IMR-90 (cell line): Measurements from ENCODE around the gene CD79B. TPM values are rescaled to one million over a fixed set of nuclear protein-coding genes. Genes with fewer than 3 reads are reported as not detected.

ENCODE experiments used
- ATAC-seq: fragments of 200-7000 bp; cut with Tn5 transposase; 2 replicates; pipeline ENCODE4 v1.9.1; 2020; ENCODE audit warnings: low read depth, mild to moderate bottlenecking, moderate library complexity
- BruUV-seq: library from RNA; stranded (reverse); fragments of 400-500 nt; replicated peaks from 2 replicates; lab custom pipeline; 2021; lab: Mats Ljungman, UMichigan
- CTCF ChIA-PET: fragments of 300-600 bp; formaldehyde crosslinking; extraction: SDS; loops from one replicate; lab custom pipeline; 2021; ENCODE audit warnings: antibody characterized with exemption; lab: Yijun Ruan, JAX
- POLR2A ChIA-PET: fragments of 300-600 bp; sonication (Branson Sonifier 250); formaldehyde crosslinking; loops from one replicate; lab custom pipeline; 2022; ENCODE audit warnings: antibody characterized with exemption; ENCODE audit not compliant: unreplicated experiment; lab: Charles Lee
- DNase-seq: peaks from one replicate; pipeline ENCODE4 v3.0.0; 2013
- H2AFZ ChIP-seq: replicated peaks from 2 replicates; pipeline ENCODE3; 2013; ENCODE audit warnings: low read length, mild to moderate bottlenecking; ENCODE audit not compliant: poor library complexity
- H2AK5ac ChIP-seq: 2 replicates; pipeline ENCODE4 v1.6.1; 2013; ENCODE audit warnings: low read depth, low read length, inconsistent platforms
- H2AK9ac ChIP-seq: replicated peaks from 2 replicates; pipeline ENCODE3; 2013; ENCODE audit warnings: mild to moderate bottlenecking, low read depth, low read length, moderate library complexity; ENCODE audit not compliant: poor library complexity
- H2BK120ac ChIP-seq: 2 replicates; pipeline ENCODE4 v1.6.1; 2013; ENCODE audit warnings: low read depth, low read length, inconsistent platforms
- H2BK15ac ChIP-seq: 3 replicates; pipeline ENCODE4 v1.6.1; 2013; ENCODE audit warnings: low read depth, low read length, inconsistent platforms
- H2BK20ac ChIP-seq: 2 replicates; pipeline ENCODE4 v1.6.1; 2013; ENCODE audit warnings: low read depth, mild to moderate bottlenecking, inconsistent platforms, low read length, moderate library complexity
- H2BK5ac ChIP-seq: 2 replicates; pipeline ENCODE4 v1.6.1; 2013; ENCODE audit warnings: mild to moderate bottlenecking, low read depth, low read length, inconsistent platforms; ENCODE audit not compliant: poor library complexity, severe bottlenecking
- H3K14ac ChIP-seq: replicated peaks from 2 replicates; pipeline ENCODE4 v1.6.1; 2013; ENCODE audit warnings: low read depth, low read length, inconsistent platforms
- H3K18ac ChIP-seq: 2 replicates; pipeline ENCODE4 v1.6.1; 2013; ENCODE audit warnings: low read depth, low read length, control low read depth
- H3K23ac ChIP-seq: 2 replicates; pipeline ENCODE4 v1.6.1; 2013; ENCODE audit warnings: low read depth, low read length, inconsistent platforms
- H3K27ac ChIP-seq: 2 replicates; pipeline ENCODE4 v1.5.1; 2013; ENCODE audit warnings: mild to moderate bottlenecking, control low read depth, low read length; ENCODE audit not compliant: insufficient read depth
- H3K27me3 ChIP-seq: 2 replicates; pipeline ENCODE4 v1.6.1; 2013; ENCODE audit warnings: low read length; ENCODE audit not compliant: control insufficient read depth, insufficient read depth
- H3K36me3 ChIP-seq: 2 replicates; pipeline ENCODE4 v1.6.1; 2013; ENCODE audit warnings: low read length, mixed read lengths; ENCODE audit not compliant: control insufficient read depth, insufficient read depth
- H3K4ac ChIP-seq: 2 replicates; pipeline ENCODE4 v1.6.1; 2013; ENCODE audit warnings: low read depth, low read length, inconsistent platforms
- H3K4me1 ChIP-seq: 2 replicates; pipeline ENCODE4 v1.6.1; 2013; ENCODE audit warnings: low read length, mixed read lengths; ENCODE audit not compliant: control insufficient read depth, insufficient read depth
- H3K4me2 ChIP-seq: 2 replicates; pipeline ENCODE4 v1.6.1; 2013; ENCODE audit warnings: low read depth, mild to moderate bottlenecking, control low read depth, low read length, moderate library complexity
- H3K4me3 ChIP-seq: 2 replicates; pipeline ENCODE4 v1.5.1; 2013; ENCODE audit warnings: low read depth, mild to moderate bottlenecking, control low read depth, low read length, moderate library complexity; ENCODE audit not compliant: insufficient read depth
- H3K56ac ChIP-seq: 2 replicates; pipeline ENCODE4 v1.6.1; 2013; ENCODE audit warnings: low read length, inconsistent platforms; ENCODE audit not compliant: insufficient read depth; ENCODE audit errors: extremely low read depth
- H3K79me1 ChIP-seq, 2 experiments: 2 replicates each; pipeline ENCODE4 v1.6.1; 2013; ENCODE audit warnings: low read length in 2 of 2, inconsistent platforms in 1 of 2, low read depth in 1 of 2
- H3K9ac ChIP-seq: 2 replicates; pipeline ENCODE4 v1.6.1; 2013; ENCODE audit warnings: low read depth, low read length, control low read depth
- H3K9me1 ChIP-seq: 2 replicates; pipeline ENCODE4 v1.6.1; 2013; ENCODE audit warnings: low read length, inconsistent platforms; ENCODE audit not compliant: insufficient read depth
- H3K9me3 ChIP-seq: 2 replicates; pipeline ENCODE4 v1.6.1; 2013; ENCODE audit warnings: low read length; ENCODE audit not compliant: control insufficient read depth, insufficient read depth
- H4K20me1 ChIP-seq: 2 replicates; pipeline ENCODE4 v1.6.1; 2013; ENCODE audit warnings: low read length, inconsistent platforms; ENCODE audit not compliant: insufficient read depth
- H4K5ac ChIP-seq: 2 replicates; pipeline ENCODE4 v1.6.1; 2013; ENCODE audit warnings: mild to moderate bottlenecking, low read depth, low read length, control low read depth
- H4K8ac ChIP-seq, 2 experiments: 2 replicates each; pipeline ENCODE4 v1.6.1; 2013; ENCODE audit warnings: low read depth in 2 of 2, low read length in 2 of 2, control low read depth in 1 of 2, inconsistent platforms in 1 of 2
- H4K91ac ChIP-seq: 2 replicates; pipeline ENCODE4 v1.6.1; 2013; ENCODE audit warnings: low read depth, low read length, inconsistent platforms; ENCODE audit not compliant: insufficient read depth
- BHLHE40 ChIP-seq: fragments of 150-350 bp; IDR thresholded peaks from 2 replicates; pipeline ENCODE4 v1.6.1; 2016; ENCODE audit warnings: mild to moderate bottlenecking, low read depth, low read length
- CEBPB ChIP-seq: IDR thresholded peaks from 2 replicates; pipeline ENCODE4 v1.6.1; 2012; ENCODE audit warnings: low read depth, low read length, improper control_type of control experiment
- CHD1 ChIP-seq: IDR thresholded peaks from 2 replicates; pipeline ENCODE4 v1.6.1; 2012; ENCODE audit warnings: low read depth, low read length, improper control_type of control experiment
- CTCF ChIP-seq: conservative IDR thresholded peaks from 2 replicates; pipeline ENCODE4 v1.5.1; 2012; ENCODE audit warnings: mild to moderate bottlenecking, low read depth, low read length, improper control_type of control experiment
- ELK1 ChIP-seq: fragments of 150-350 bp; IDR thresholded peaks from 2 replicates; pipeline ENCODE4 v1.6.1; 2016; ENCODE audit warnings: low read depth, mild to moderate bottlenecking, low read length, moderate library complexity, borderline replicate concordance
- FOS ChIP-seq: fragments of 150-350 bp; IDR thresholded peaks from 2 replicates; pipeline ENCODE4 v1.6.1; 2016; ENCODE audit warnings: low read depth, low read length
- MAFK ChIP-seq: IDR thresholded peaks from 2 replicates; pipeline ENCODE4 v1.6.1; 2012; ENCODE audit warnings: low read depth, low read length, improper control_type of control experiment
- MAZ ChIP-seq: IDR thresholded peaks from 2 replicates; pipeline ENCODE4 v1.6.1; 2012; ENCODE audit warnings: low read depth, mild to moderate bottlenecking, low read length, improper control_type of control experiment, moderate library complexity, borderline replicate concordance
- MXI1 ChIP-seq: IDR thresholded peaks from 2 replicates; pipeline ENCODE4 v1.6.1; 2012; ENCODE audit warnings: low read depth, mild to moderate bottlenecking, low read length, moderate library complexity, borderline replicate concordance
- NFE2L2 ChIP-seq: fragments of 150-350 bp; IDR thresholded peaks from 2 replicates; pipeline ENCODE4 v1.6.1; 2016; ENCODE audit warnings: low read depth, mild to moderate bottlenecking, low read length
- POLR2A ChIP-seq: IDR thresholded peaks from 2 replicates; pipeline ENCODE4 v1.6.1; 2012; ENCODE audit warnings: mild to moderate bottlenecking, low read depth, low read length
- RAD21 ChIP-seq: IDR thresholded peaks from 2 replicates; pipeline ENCODE4 v1.6.1; 2012; ENCODE audit warnings: low read length, improper control_type of control experiment
- RCOR1 ChIP-seq: IDR thresholded peaks from 2 replicates; pipeline ENCODE4 v1.6.1; 2012; ENCODE audit warnings: mild to moderate bottlenecking, low read length, improper control_type of control experiment; ENCODE audit not compliant: insufficient replicate concordance
- RFX5 ChIP-seq: IDR thresholded peaks from 2 replicates; pipeline ENCODE4 v1.8.0; 2012; ENCODE audit warnings: low read depth, mild to moderate bottlenecking, low read length, moderate library complexity
- SMC3 ChIP-seq: fragments of 150-350 bp; IDR thresholded peaks from 2 replicates; pipeline ENCODE4 v1.6.1; 2016; ENCODE audit warnings: low read depth, mild to moderate bottlenecking, antibody characterized with exemption, low read length, moderate library complexity
- USF2 ChIP-seq: fragments of 150-350 bp; IDR thresholded peaks from 2 replicates; pipeline ENCODE4 v1.6.1; 2017; ENCODE audit warnings: mild to moderate bottlenecking, antibody characterized with exemption, low read length, low read depth
- WGBS, 2 experiments: methylation state at CpG; one replicate each; pipeline versions ENCODE4 v1.1.5 to v1.1.7; 2013; ENCODE audit warnings: missing lambda C conversion rate in 2 of 2; ENCODE audit not compliant: insufficient read length in 1 of 2; ENCODE audit errors: extremely low coverage in 2 of 2; 5-methylcytosine and 5-hydroxymethylcytosine counted together
- dilution Hi-C: fragments of 300-500 bp; cut with HindIII; formaldehyde crosslinking; loops from one replicate; pipeline ENCODE4 v1.14.3; 2018; ENCODE audit warnings: low sequenced_read_pairs; ENCODE audit not compliant: unreplicated experiment
- in situ Hi-C: fragments of 300-500 bp; cut with MboI; formaldehyde crosslinking; loops from 3 replicates; pipeline ENCODE4 v1.14.3; 2019; ENCODE audit warnings: low sequenced_read_pairs, inconsistent platforms, mixed read lengths
- intact Hi-C: fragments of 100-400 bp; cut with micrococcal nuclease; formaldehyde crosslinking; loops from 2 replicates; pipeline ENCODE4 v1.10.0; 2022
- polyA plus RNA-seq, 3 experiments: library from polyadenylated mRNA; depleted of rRNA; stranded (reverse); fragments of >200 nt; gene quantifications; 2 replicates each; pipeline ENCODE4 v1.2.3, GENCODE V29; 2012; ENCODE audit warnings: low replicate concordance in 1 of 3
- total RNA-seq: library from RNA; depleted of rRNA; stranded (reverse); fragments of >200 nt; gene quantifications from 2 replicates; pipeline ENCODE4 v1.2.3, GENCODE V29; 2012

CD79B gene
- total and polyA plus RNA-seq, 2 of the 4 experiments (the other 2 are of a cell fraction) = not detected

DNA sequence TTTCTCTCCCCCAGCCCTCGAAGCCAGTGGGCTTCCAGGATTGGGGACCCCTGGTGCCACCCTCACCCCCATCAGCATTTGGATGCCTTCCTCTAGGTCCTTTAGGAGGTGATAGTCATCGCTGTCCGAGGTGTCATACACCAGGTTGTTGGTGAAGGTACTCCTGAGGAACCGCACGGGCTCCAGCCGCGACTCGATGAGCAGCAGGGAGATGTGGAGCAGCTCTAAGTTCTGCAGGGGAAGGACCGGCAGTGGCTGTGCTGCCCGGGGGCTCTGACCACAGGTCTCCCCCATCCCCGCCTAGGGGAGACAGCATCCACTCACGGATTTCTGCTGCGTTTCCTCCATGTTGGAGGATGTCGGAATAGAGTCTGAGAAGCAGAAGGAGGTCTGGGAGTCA, 22.0 kb downstream of the CD79B start:
- in situ Hi-C loops = loop anchor here (10.0 kb wide), 2 partner anchors 115 to 375 kb away; partner anchors contain the start of gene ICAM2
- Histone ChIP-seq H3K4me2 (no peak overlapping the region), H3K4me1 (no peaks in the 10 kb centered on the region), H4K5ac (no peak overlapping the region), H2BK20ac (no peak overlapping the region), H3K14ac (no peak overlapping the region), H3K9me3 (no peaks in the 10 kb centered on the region), H4K91ac (no peak overlapping the region), H3K9ac (no peak overlapping the region), H2AK9ac (no peak overlapping the region), H2AFZ (no peak overlapping the region), H3K18ac (no peak overlapping the region), H4K20me1 (no peaks in the 10 kb centered on the region), H3K27ac (no peak overlapping the region), H3K4me3 (no peak overlapping the region), H2BK15ac (no peak overlapping the region), H3K36me3 (no peaks in the 10 kb centered on the region), H3K56ac (no peak overlapping the region), H3K4ac (no peak overlapping the region), H3K79me1 (no peaks in the 10 kb centered on the region), H2BK120ac (no peak overlapping the region), H3K23ac (no peak overlapping the region), H3K9me1 (no peaks in the 10 kb centered on the region), H2BK5ac (no peak overlapping the region), H4K8ac (no peak overlapping the region), H2AK5ac (no peak overlapping the region), H3K27me3 (peaks cover 42% of the 10 kb centered on the region)
- dilution Hi-C loops = no loop called here
- no peak for TF ChIP-seq MAFK
- no peak for TF ChIP-seq CEBPB
- TF ChIP-seq ELK1 = no peak
- no peak for TF ChIP-seq RCOR1
- no peak for TF ChIP-seq POLR2A
- no peak for TF ChIP-seq RAD21
- TF ChIP-seq FOS = no peak
- TF ChIP-seq SMC3 = no peak
- no peak for TF ChIP-seq MXI1
- TF ChIP-seq CTCF = no peak
- TF ChIP-seq RFX5 = no peak
- TF ChIP-seq USF2 = no peak
- TF ChIP-seq NFE2L2 = no peak
- TF ChIP-seq BHLHE40 = no peak
- TF ChIP-seq CHD1 = no peak
- no peak for TF ChIP-seq MAZ
- DNase-seq (no peak), ATAC-seq (no peak)
- WGBS, 2 experiments = 73% methylated on average over 4 of the region's 14 CpGs; no CpG with 5 or more reads in 1 of the 2 experiments
- POLR2A ChIA-PET = no interaction called here
- CTCF ChIA-PET = interaction anchor here (1.0 kb wide), 1 partner anchor 45 kb away, joined by 4 read pairs; no protein-coding TSS in a partner anchor
- no TSS peak for BruUV-seq
- intact Hi-C loops = loop anchor here (10.0 kb wide), 1 partner anchor 375 kb away; no protein-coding TSS in a partner anchor
